BE2C (cell line): ENCODE results near the gene PCDH9.

Experiments used
- DNase-seq: peaks from one replicate; pipeline ENCODE4 v3.0.0-alpha.2; 2020
- H3K27me3 ChIP-seq: fragments of 250-450 bp; sonication (Bioruptor Pico); 2 replicates; pipeline ENCODE4 v1.5.1; 2020; ENCODE audit warnings: mild to moderate bottlenecking
- H3K36me3 ChIP-seq: fragments of 250-450 bp; sonication (Bioruptor Pico); 2 replicates; pipeline ENCODE4 v1.5.1; 2020; ENCODE audit warnings: mild to moderate bottlenecking
- H3K4me1 ChIP-seq: fragments of 250-450 bp; sonication (Bioruptor Pico); 2 replicates; pipeline ENCODE4 v1.5.1; 2020
- H3K4me3 ChIP-seq: 2 replicates; pipeline ENCODE4 v1.5.1; 2011; ENCODE audit warnings: low read depth, low read length
- H3K9me3 ChIP-seq: fragments of 250-450 bp; sonication (Bioruptor Pico); 2 replicates; pipeline ENCODE4 v1.5.1; 2020
- TF ChIP-seq, protein P1 (sequence below): IDR thresholded peaks from 2 replicates; pipeline ENCODE4 v1.5.1; 2012; ENCODE audit warnings: mild to moderate bottlenecking, low read depth, low read length

Gene PCDH9

DNA sequence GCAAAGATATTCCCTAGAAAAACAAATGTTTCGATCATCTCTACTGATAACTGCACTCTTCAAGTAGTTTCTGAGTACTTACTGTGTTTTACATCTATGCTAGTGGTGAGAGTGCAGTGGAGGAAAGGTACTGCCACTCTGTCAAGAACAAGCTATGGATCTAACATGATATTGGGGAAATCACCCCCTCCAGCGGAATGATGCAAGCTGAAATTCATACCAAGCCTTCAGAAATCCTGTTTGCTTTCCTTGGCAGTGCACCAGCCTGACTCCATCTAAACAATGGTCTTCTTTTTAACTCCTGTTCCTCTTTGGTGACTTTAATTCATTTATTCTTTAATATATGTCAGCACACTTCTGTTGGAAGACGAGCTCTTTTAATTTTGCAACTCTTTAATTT, 238.0 kb downstream of the PCDH9 start:
- Histone ChIP-seq H3K9me3 (no peaks in the 10 kb centered on the region), H3K4me3 (no peak overlapping the region), H3K36me3 (no peaks in the 10 kb centered on the region), H3K4me1 (peaks cover 6% of the 10 kb centered on the region), H3K27me3 (no peaks in the 10 kb centered on the region)
- no peak for DNase-seq
- TF ChIP-seq, protein P1, sequence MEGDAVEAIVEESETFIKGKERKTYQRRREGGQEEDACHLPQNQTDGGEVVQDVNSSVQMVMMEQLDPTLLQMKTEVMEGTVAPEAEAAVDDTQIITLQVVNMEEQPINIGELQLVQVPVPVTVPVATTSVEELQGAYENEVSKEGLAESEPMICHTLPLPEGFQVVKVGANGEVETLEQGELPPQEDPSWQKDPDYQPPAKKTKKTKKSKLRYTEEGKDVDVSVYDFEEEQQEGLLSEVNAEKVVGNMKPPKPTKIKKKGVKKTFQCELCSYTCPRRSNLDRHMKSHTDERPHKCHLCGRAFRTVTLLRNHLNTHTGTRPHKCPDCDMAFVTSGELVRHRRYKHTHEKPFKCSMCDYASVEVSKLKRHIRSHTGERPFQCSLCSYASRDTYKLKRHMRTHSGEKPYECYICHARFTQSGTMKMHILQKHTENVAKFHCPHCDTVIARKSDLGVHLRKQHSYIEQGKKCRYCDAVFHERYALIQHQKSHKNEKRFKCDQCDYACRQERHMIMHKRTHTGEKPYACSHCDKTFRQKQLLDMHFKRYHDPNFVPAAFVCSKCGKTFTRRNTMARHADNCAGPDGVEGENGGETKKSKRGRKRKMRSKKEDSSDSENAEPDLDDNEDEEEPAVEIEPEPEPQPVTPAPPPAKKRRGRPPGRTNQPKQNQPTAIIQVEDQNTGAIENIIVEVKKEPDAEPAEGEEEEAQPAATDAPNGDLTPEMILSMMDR = no peak

DNA sequence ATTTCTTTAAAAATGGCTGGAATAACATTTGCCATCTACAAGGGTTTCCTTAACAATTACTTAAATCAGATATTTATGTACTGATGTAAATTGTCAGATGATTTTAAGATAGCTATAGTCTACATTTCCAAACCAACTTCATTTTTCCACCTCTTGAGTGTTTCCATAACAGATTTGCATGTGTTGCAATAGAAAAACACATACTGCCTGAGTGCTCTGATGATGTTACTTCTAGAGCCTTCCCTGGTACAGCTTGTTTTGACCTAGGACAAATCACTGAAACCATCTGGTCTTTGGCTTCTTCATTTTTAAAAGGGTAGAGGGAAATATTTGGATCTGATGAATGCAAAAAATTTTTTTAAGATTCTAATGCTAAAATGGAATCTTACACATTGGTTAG, 245.9 kb downstream of the PCDH9 start:
- Histone ChIP-seq H3K4me1 (no peaks in the 10 kb centered on the region), H3K27me3 (no peaks in the 10 kb centered on the region), H3K4me3 (no peak overlapping the region), H3K36me3 (no peaks in the 10 kb centered on the region), H3K9me3 (no peaks in the 10 kb centered on the region)
- no peak for DNase-seq
- TF ChIP-seq, protein P1 = no peak

DNA sequence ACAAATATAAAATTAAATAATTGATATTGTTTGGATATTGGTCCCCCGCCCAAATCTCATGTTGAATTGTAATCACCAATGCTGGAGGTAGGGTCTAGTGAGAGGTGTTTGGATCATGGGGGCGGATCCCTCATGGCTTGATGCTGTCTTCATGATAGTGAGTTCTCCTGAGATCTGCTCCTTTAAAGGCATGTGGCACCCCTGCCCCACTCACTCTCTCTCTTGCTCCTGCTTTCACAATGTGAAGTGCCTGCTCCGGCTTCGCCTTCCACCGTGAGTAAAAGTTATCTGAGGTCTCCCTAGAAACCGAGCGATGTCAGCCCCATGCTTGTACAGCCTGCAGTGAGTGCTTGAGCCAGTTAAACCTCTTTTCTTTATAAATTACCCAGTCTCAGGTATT, 248.2 kb downstream of the PCDH9 start:
- no peak for DNase-seq
- Histone ChIP-seq H3K9me3 (no peaks in the 10 kb centered on the region), H3K4me1 (no peaks in the 10 kb centered on the region; the same call in 1 of the 2 replicates), H3K27me3 (no peaks in the 10 kb centered on the region), H3K4me3 (no peak overlapping the region), H3K36me3 (no peaks in the 10 kb centered on the region)
- TF ChIP-seq, protein P1 = no peak

DNA sequence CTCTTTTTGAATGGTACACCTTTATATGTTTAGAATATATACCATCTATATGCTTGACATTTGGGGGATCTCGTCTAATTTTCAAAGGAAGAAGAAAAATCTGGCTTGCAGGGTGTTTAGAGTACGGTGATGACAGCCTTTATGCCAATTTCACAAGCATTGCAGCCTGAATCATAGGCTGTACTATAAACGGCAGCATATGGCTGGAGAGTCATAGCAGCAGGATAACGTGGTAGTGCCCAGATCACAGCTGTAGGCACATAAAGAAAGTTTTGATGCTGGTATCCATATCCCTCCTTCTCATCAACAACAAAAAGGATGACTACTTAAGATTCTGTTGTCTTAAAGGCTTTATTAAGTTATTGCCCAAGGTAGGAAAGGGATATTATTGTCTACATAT, 253.0 kb downstream of the PCDH9 start:
- H3K27me3 ChIP-seq = no peaks in the 10 kb centered on the region
- H3K4me3 ChIP-seq = no peak overlapping the region
- DNase-seq = no peak
- peaks cover 2% of the 10 kb centered on the region; the same call in 1 of the 2 replicates for H3K4me1 ChIP-seq
- TF ChIP-seq, protein P1 = no peak
- no peaks in the 10 kb centered on the region for H3K36me3 ChIP-seq
- no peaks in the 10 kb centered on the region for H3K9me3 ChIP-seq

DNA sequence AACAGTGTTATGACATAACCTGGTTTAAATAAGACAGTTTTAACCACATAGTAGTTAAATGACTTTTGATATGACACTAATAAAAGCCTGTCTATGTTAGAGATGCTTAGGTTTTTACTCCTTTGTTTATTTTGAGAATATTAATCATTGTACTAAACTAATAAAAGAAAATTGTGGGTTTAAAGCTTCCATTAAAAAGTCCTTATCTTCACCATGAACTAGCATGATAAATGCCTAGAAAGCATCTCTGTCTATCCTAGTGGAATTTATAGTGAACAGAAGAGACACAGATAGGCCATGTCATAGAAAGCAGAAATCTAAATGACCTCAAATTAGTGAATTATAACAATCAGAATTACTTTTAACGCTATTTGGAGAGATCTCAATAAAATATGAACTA, 255.2 kb downstream of the PCDH9 start:
- Histone ChIP-seq H3K9me3 (no peaks in the 10 kb centered on the region), H3K4me3 (no peak overlapping the region), H3K4me1 (peaks cover 2% of the 10 kb centered on the region), H3K27me3 (no peaks in the 10 kb centered on the region), H3K36me3 (no peaks in the 10 kb centered on the region)
- DNase-seq = no peak
- TF ChIP-seq, protein P1 = no peak

DNA sequence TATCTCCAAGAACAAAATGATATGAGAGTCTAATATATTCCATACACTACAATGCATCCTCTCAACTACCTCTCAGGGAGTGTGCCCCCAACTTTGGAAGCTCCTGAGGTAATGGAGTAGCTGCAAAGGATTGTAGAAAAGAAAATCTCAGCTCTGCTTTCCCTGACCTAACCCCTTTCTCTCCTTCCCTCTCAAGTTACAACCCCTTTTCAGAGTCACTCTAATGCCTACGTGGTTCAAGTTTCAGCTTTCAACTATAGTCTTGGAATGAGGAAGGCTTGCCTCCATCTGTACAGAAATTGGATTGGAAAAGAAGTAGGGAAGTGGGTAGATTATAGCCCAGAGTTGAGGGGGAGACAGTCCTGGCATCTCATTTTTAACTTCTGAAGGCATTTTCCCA, 256.0 kb downstream of the PCDH9 start:
- H3K36me3 ChIP-seq = no peaks in the 10 kb centered on the region
- H3K9me3 ChIP-seq = no peaks in the 10 kb centered on the region
- peaks cover 2% of the 10 kb centered on the region for H3K4me1 ChIP-seq
- TF ChIP-seq, protein P1 = no peak
- DNase-seq = no peak
- H3K4me3 ChIP-seq = no peak overlapping the region
- no peaks in the 10 kb centered on the region for H3K27me3 ChIP-seq
